Stimulated activated CD4-positive, alpha-beta T cell treated with anti-CD3 and anti-CD28 coated beads, Interleukin-2, amount 100 ng/mL, for 24 hours (primary cell): Measurements from ENCODE around the gene DNASE1L2.

ENCODE experiments used
- DNase-seq, 2 donors: peaks; one replicate each; pipeline ENCODE4 v3.0.0-alpha.2; 2020

The DNASE1L2 gene

DNA sequence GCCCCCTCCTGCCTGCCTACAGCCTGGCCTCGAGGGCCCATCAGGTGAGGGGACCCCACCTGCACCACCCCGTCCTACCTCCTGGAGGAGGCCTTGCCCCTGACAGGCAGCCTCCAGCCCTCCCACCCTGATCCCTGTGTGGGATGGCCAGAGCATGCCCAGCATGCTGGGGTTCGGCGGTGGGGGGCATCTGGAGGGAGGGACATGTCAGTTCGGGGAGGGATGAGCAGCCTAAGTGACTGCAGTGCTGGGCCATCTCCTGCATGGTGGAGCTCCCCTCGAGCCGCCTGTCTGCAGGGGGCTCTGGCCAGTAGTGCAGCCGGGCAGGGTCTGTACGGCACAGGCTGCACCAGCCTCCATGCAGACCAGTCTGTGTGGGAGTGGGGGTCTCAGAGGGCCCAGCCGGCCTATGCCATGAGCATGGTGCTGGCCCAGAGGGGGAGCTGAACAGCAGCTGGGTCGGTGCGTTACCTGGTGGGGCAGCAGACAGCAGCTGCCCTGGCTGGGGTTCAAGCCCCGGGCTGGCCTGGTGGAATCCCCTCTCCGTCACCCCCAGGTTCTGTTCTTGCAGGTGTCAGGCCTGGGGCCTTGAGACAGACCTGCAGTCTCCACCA is 35.7 kb downstream of the DNASE1L2 start:
- no peak for DNase-seq

DNA sequence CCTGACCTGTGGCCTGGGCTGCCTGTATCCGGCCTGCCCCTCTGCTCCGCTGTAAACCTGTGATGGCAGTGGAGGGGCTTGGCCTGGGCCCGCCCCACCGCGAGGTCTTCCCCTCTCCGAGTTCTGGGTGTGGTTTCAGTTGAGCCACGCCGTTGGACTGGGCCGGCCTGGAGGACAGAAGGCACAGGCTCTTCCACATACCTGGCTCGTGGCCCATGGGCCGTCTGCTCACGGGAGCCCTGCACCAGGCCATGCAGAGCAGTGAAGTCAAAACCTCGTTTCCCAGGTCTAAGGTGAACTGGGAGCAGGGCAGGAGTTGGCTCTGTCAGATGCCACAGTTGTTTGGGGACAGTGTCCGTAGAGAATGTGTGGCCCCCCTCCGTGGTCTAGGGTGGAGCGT is 37.2 kb downstream of the DNASE1L2 start:
- DNase-seq, result no peak

DNA sequence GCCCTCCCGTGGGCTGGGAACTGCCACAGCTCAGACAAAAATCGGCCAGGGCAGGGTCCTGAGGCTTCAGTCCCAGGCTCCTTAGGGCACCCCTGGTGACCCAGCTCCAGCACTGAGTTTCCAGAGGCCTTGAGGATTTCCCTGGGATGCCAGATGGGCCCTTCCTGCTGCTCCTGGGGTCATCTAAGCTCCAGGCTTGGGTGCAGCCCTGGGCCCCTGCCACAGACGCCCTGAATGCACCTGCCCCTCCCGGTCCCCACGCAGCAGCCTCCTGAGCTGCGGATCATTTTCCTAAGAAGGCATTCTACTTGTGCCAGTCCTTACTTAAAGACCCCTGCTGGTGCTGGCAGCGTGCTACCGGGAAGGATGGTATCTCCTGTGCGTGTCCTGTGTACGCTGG is 37.7 kb downstream of the DNASE1L2 start:
- DNase-seq, result no peak

DNA sequence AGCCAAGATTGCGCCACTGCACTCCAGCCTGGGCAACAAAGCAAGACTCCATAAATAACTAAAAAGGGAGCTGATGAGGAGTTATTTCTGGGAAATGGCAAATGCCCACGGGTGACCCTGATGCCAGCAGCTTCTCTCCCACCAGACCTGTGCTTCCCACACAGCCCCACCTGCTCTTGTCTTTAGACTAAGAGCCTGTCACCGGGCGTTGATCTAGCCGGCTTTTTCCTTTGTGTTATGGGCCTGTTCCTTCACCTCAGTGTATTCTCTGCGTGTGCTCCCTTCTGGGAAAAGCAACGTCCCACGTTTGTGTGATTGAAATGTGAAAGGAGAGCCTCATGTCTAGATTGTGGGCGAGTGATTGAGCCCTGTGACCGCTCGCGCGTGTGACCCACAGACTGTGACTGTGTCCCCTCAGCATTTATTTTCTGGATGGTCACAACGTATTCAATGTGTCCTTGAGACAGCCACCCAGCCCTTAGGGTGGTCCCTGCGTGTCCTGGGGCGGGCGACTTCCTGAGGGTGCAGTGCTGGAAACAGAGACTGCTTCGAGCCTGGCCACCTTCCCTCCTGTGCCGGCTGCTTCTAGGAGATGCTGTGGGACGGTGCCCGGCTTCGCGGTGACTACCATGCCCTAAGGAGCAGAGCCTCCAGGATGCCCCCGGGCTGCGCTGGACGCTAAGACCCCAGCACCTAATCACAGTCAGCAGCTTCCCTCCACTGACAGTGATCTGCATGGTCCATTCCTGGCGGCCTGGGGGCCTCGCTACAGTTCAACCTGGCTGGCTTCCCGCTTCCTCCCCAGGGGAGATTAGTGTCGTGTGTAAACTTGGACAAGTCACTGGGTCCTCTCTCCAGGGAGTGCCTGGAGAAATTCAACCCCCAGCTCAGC is 39.5 kb downstream of the DNASE1L2 start:
- no peak for DNase-seq

DNA sequence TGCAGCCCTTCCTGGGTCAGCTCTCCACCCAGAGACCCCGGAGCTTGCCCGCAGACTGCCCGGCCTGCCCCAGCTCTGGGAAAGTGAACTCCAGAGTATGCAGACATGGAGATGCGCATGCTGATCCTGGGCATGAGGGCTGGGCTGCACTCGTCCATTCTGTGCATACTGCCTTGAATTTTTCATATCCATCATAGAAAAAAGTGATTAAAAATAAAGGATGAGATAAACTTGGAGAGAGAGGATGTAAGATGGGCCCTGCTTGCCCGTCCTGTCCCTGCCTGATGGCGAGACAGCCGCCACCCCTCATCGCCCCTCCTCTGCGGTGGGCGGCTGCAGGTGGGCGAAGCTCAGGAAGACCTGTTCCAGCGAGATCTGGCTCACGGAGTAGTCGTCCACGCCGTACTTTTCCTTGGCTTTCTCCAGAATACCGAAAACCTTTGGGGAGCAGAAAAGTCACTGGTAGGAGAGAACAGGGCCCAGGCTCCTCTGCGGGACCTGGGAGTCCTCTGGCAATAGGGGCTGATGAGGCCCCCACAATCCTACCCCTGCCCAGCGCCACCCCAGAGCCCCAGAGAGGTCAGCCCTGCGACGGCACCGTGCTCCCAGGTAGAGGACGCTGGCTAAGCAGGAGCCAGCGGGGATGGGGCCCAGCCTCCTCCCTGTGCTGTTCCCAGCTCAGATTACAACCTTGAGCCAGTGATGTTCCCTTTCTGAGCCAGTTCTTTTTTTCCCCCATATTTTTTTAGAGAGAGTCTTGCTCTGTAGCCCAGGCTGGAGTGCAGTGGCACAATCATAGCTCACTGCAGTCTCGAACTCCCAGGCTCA is 40.3 kb downstream of the DNASE1L2 start:
- DNase-seq, result no peak

DNA sequence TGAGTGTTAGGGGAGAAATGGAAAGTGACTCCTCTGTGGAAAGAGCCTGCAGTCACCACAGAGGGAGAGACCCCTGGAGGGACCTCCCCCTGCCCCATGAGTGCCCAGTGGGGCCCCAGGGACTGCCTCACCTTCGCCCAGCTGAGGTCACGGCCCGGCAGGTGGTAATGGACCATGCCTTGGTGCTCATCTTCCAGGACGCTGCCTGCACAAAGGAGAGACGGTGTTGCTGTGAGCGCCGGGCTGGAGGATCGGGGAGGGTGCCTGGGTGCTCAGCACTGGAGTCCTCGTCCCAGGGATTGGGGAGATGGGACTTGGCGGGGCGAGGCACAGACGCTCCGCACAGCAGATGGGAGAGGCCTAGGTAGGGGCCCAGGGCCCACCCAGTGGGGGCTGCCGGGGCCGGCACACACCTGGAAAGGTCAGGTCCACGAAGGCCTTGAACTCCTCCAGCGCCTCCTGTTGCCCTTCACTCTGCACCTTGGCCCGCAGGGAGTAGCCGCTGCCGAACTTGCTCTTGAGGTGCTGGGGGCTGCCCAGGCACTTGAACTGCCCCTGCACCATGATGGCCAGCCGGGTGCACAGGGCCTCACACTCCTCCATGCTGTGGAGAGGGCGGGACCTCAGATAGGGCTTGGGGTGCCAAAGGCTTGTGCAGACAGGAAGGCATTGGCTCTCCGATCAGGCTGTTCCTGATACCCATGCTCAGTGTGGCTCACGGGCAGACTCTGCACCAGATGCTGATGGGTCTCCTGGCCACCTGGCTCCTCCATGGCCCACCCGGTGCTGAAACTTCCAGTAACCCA is 41.4 kb downstream of the DNASE1L2 start:
- DNase-seq, result no peak

DNA sequence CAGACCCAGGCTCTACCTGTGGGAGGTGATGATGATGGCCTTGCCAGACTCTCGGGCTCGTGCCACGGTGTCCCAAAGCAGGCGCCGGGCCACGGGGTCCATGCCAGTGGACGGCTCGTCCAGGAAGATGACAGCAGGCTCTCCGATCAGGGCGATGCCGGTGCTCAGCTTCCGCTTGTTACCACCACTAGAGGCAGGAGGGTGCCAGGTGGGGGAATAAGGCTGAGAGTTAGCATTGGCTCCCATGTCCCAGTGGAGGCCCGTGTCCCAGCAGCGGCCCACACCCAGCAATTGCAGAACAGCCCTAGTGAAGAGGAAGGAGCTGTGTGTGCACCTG is 42.0 kb downstream of the DNASE1L2 start:
- no peak for DNase-seq

DNA sequence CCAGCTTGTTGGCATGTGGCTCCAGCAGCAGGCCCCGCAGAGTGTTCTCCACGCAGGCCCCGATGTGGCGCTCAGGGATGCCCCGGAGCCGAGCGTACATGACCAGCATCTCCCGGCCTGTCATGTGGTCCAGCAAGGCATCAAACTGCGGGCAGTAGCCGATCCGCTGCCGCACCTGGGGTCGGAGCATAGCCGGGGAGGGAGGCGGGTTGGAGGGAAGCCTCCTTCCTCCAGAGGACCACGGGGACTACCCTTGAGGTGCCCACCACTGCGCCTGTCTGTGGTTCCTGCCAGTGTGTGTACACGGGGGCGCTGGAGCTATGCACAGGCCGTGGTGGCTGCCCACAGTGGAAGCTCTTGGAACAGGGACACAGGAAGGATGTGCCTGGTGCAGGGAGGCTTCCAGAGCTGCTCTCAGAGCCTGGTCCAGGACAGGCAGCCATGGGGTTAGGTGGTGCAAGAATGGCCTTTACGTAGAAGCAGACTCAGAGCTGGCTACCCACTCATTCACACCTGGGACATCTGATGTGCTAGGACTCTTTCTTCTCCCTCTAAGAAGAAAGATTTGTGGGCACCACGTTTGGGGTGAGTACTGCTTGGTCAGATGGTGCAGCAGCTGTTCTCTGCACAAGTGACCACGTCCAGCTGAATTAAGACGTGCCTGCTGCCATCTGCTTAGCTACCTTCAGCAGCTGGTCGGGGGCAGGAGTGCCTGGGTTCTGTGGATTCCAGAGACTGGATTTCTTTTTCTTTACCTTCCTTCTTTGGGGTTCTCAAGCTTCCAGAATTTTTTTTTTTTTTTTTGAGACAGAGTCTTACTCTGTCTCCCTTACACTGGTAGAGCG is 42.9 kb downstream of the DNASE1L2 start:
- no peak for DNase-seq

DNA sequence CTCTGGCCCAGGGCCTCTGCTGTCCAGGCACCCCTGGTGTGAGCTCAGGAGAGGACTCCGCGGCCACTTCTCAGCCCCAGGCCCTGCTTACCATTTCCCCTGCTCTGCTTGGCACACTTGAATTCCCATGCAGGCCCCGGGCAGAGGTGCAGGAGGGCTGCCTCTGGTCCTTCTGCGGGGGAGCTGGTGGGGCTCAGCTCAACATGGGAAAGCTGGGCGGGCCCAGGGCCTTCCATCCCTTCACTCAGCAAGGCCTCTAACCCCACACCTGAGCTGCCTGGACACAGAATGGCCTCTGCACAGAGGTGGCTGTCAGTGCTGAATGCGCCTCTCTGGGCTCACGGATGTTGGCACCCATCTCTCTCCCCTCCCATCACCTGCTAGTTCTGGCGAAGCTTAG is 44.2 kb downstream of the DNASE1L2 start:
- DNase-seq, result no peak

DNA sequence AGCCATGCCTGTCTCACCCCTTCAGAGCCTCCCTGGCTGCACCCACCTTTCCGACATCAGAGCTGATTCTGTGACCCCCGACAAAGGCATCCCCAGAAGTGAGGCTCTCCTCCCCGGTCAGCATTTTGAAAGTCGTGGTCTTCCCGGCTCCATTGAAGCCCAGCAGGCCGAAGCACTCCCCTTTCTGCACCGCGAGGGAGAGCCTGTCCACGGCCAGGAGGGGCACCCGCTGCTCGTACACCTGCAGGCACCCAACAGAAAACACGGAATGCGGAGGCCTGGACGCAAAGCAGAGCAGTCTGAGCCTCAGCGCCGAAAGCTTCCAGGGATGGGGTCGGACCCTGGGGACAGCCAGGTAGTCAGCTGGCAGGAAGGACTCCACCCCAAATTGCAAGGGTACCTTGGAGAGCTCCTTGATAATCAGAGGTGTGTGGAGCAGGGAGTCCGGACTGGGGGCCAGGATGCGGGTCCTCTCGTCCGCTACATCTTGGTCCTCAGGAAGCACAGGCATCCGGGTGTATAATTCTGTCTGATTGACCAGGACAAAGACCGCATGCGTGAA is 44.8 kb downstream of the DNASE1L2 start:
- DNase-seq, result no peak

DNA sequence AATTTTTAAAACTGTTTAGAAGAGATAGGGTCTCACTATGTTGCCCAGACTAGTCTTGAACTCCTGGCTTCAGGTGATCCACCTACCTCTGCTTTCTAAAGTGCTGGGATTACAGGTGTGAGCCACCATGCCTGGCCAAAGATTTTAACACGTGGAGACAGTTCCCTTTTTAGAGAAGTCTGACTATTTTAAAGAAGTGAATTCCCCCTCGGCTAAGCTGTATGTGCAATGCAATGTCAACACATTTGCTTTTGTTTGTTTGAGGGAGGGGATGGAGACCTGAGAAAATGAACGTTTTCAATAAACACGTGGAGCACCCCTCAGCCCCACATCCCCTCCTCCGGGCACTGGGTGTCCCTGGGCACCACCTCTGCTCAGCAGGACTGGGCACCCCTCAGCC is 46.0 kb downstream of the DNASE1L2 start:
- DNase-seq, result no peak

DNA sequence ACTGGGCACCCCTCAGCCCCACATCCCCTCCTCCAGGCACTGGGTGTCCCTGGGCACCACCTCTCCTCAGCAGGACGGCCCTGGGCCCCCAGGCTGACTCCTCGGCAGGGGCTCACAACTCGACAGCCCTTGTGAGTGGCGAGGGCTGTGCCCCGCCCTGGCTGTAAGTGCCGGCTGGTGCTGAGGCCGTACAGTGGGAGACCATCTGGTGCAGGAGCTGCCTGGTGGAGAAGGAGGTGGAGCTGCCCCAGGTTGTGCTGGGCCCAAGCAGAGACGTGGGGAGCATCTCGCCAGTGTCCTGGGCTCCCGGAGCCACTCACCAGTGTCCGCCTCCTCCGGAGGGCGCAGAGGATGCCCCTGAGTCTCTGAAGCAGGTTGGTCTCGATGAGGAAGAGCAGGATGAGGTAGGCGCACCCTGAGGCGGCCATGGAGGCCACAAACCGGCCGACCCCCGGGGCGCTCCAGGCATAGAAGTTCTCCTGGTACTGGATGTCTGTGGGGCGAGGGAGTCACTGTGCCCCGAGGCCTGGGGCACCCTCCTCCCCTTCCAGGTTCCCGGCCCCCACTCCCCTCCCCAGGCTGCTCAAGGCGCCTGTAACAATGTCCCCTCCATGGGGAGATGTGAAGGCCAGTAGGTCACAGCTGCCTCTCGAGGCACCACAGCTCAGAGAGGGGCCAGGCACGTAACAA is 46.8 kb downstream of the DNASE1L2 start:
- no peak for DNase-seq

DNA sequence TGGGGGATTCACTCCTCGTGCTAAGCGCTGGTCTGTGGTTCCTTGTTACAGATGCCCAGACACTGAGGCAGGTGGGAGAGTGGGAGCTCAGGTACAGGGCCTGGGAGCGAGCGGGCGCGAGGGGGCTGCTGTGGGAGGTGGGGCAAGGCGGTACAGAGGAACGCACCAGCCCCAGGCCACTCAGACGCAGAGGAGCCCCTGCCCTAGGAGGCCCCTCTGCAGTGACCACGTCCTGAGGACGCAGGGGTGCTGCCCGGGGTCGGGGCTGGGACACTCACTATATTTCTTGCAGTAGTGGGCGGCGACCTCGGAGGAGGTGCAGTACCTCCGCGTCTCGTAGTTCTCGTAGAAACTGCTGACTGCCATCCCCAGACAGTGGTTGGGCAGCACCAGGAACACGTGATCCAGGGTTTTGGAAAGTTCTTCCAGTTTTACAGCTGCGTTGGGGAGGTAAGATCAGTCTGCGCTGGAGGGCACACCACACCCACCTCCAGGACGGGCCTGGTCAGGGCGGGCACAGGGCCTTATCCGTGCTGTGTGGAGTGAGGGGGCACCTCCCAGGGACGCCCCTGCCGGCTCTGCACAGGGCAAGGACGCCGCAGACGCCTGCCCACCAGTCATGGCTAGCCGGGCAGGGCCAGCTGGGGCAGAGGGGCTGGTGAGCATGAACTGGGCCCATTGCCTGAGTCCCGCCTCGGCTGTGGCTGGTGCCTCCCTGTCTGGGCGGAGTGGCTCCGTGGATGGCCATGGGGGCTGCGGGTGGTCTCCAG is 47.9 kb downstream of the DNASE1L2 start:
- no peak for DNase-seq

DNA sequence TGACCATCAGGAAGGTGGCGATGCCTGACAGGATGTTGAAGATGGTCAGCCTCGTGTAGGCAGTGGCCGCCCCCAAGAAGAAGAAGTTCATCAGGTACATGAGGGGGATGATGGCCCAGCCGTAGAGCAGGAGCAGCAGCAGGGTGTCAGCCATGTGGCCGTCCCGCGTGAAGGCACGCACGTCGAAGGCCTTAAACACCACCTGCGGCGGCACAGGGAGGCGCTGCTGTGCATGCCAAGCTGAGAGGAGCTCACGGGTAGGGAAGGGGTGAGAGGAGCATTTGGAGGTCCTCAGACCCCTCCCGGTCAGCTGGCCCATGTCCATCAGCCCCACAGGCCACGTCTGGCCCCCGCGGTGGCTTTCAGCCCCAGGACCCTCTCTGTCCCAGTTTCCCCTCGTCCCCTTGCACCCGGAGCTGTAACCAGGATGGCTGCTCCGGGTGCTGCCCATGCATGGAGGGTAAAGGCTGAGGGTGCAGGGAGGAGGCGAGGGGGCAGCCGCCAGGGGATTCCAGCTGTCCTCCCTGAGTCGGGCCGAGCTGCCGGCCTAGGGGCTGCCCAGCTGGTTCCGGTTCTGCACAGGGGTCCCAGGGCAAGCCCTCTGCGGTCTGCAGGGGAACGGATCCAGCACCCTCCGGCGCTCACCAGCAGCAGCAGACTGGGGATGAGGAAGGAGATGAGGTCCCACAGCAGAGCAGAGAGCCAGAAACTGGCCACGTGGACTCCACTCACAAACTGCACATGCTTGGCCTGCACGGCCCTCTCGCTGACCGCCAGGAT is 48.7 kb downstream of the DNASE1L2 start:
- no peak for DNase-seq

DNA sequence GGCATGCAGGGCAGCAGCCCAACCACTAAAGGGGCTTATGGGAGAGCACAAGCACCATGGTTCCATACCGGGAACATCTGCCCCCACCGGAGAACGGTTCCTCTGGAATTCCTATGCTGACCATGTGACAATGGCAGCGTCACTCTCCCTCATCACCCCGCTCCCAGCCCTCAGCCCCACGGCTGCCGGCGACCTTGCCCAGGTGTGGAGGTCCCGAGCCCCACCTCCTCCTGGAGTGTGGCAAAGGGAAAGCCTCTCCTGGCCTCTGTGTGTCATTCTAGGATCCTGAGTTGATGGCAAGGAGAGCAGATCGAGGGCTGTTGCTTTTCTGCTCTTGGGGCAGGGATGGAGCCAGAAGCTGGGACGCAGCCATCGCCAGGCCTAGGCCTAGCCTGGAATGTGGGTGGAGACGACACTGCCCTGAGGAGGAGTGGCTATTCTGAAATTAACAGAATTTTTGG is 49.5 kb downstream of the DNASE1L2 start:
- DNase-seq, result no peak

DNA sequence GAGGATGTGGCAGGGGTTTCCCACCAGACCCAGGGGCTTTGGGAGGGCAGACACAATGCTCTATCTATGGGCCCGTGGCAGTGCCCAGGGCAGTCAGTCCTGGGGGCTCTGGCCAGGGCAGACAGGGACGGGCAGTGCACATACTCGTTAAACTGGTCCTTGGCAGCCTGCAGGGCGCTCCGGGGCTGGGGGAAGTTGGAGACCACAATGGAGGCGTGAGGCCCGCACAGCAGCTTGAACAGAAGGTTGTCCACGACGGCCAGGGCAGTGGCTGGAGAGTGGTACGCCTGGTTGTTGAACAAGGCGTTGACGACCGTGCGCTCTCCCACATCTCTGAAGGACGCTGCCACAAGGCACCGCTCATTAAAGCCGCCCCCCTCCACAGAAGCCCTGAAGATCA is 50.3 kb downstream of the DNASE1L2 start:
- no peak for DNase-seq

DNA sequence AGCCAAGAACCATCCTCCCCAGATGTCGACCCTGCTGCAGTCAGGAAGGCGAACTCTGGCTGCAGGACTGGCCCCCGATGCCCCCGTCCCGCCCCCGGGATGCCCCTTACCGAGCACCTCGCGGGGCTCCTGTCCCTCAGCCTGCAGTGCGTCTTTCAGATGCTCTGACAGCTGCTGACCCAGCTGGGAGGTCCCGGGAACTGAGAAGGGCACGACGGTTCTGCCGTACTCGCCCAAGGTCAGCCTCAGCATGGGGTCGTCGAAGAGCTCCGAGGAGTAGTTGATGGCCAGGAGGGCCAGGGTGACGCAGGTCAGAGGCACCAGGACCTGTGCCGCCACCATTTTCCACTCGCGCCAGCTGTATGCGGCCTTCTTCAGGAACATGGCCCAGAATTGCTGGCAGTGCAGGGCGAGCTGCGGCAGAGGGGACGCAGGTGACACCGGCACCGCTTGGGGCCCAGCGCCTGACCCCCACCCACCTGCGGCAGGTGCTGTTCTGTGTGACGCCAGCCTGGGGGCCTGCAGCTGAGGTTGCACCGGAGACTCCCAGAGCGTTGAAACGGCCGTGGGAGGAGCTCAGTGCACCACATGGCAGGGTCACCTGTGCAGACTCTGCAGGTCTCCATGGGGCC is 51.8 kb downstream of the DNASE1L2 start:
- no peak for DNase-seq
